Measurements from ENCODE around the gene SPECC1L. TPM values are rescaled to one million over a fixed set of nuclear protein-coding genes. Genes with fewer than 3 reads are reported as not detected.
"Not testable (repeated sequence)": the region's sequence is repeated elsewhere in the genome, so short reads cannot be mapped to it uniquely, and the experiment has no call there.

SPECC1L gene
- total and polyA plus RNA-seq, 2 of the 8 experiments (the other 6 are each of a cell fraction or from before 2014, with no cell fraction given) = 15.7 to 61.6 TPM

- H3K4me3 ChIP-seq (ENCODE audit: extremely low read depth in 1 of 4, insufficient read depth in 2 of 4, low read depth in 3 of 4, low read length in 4 of 4); H3K56ac ChIP-seq (replicated peaks; ENCODE audit: insufficient read length, low read depth, low read length); H4K20me1 ChIP-seq (replicated peaks in 1 of 2; ENCODE audit: control insufficient read depth in 1 of 2, insufficient read depth in 2 of 2, low read length in 2 of 2); POLR2A ChIA-PET (ENCODE audit: partially characterized antibody); H2AFZ ChIP-seq (ENCODE audit: low read length); H2BK12ac ChIP-seq (ENCODE audit: low read depth, low read length); H2BK5ac ChIP-seq (ENCODE audit: low read depth, low read length); H3K79me2 ChIP-seq (ENCODE audit: control insufficient read depth in 1 of 2, insufficient read depth in 2 of 2, low read length in 2 of 2); H3K36me3 ChIP-seq (ENCODE audit: control insufficient read depth in 2 of 4, insufficient read depth in 4 of 4, low read length in 3 of 4); H2BK120ac ChIP-seq (replicated peaks; ENCODE audit: low read depth, low read length); H4K5ac ChIP-seq (ENCODE audit: insufficient read length, low read depth, low read length); H3K9me3 ChIP-seq (ENCODE audit: insufficient read depth in 2 of 2, low read depth in 1 of 2, low read length in 1 of 2); H3K27me3 ChIP-seq (replicated peaks in 1 of 4; ENCODE audit: control insufficient read depth in 3 of 4, extremely low read depth in 1 of 4, insufficient read depth in 3 of 4, low read length in 3 of 4); H3K27ac ChIP-seq (ENCODE audit: low read depth, low read length); H3K4me1 ChIP-seq (replicated peaks in 1 of 4; ENCODE audit: control insufficient read depth in 3 of 4, insufficient read depth in 4 of 4, low read length in 3 of 4); CTCF ChIA-PET (ENCODE audit: partially characterized antibody); FAIRE-seq; H4K91ac ChIP-seq (replicated peaks; ENCODE audit: insufficient read length, low read length); H3K18ac ChIP-seq (ENCODE audit: extremely low read depth, low read length); H2AK5ac ChIP-seq (ENCODE audit: low read depth, low read length); H2BK20ac ChIP-seq (ENCODE audit: low read length); H3K23me2 ChIP-seq (ENCODE audit: low read depth, low read length); H3K4me2 ChIP-seq (ENCODE audit: insufficient read depth in 1 of 2, low read depth in 2 of 2, low read length in 2 of 2); H3K9ac ChIP-seq (replicated peaks in 1 of 4; ENCODE audit: extremely low read depth in 1 of 4, low read depth in 3 of 4, low read length in 3 of 4); H4K8ac ChIP-seq (ENCODE audit: extremely low read depth, insufficient read depth, low read length); H3K4ac ChIP-seq (replicated peaks; ENCODE audit: insufficient read length, low read depth, low read length); DNase-seq (ENCODE audit: low read depth in 1 of 2, low spot score in 2 of 2); H3K14ac ChIP-seq (ENCODE audit: insufficient read length); H2BK15ac ChIP-seq (ENCODE audit: low read length); H3K79me1 ChIP-seq (ENCODE audit: low read depth, low read length); H3K23ac ChIP-seq (ENCODE audit: insufficient read length): not testable (repeated sequence)
- WGBS, 2 experiments (ENCODE audit: extremely low coverage in 1 of 2, insufficient coverage in 1 of 2, insufficient read length in 1 of 2, insufficient replicate concordance in 2 of 2, low coverage in 1 of 2, low lambda C conversion rate in 2 of 2, missing lambda C conversion rate in 1 of 2) = 91% methylated on average over 18 of the region's 18 CpGs; no CpG with 5 or more reads in 1 of the 2 experiments
Measured at GRCh38 chr22:24262185-24262749, 8.4 kb upstream of the SPECC1L start.

- H3K4me1 ChIP-seq (replicated peaks in 1 of 4; ENCODE audit: control insufficient read depth in 3 of 4, insufficient read depth in 4 of 4, low read length in 3 of 4); H2AFZ ChIP-seq (ENCODE audit: low read length); CTCF ChIA-PET (ENCODE audit: partially characterized antibody); H3K18ac ChIP-seq (ENCODE audit: extremely low read depth, low read length); H3K9me3 ChIP-seq (ENCODE audit: insufficient read depth in 2 of 2, low read depth in 1 of 2, low read length in 1 of 2); H2AK5ac ChIP-seq (ENCODE audit: low read depth, low read length); H3K23me2 ChIP-seq (ENCODE audit: low read depth, low read length); H3K4me3 ChIP-seq (ENCODE audit: extremely low read depth in 1 of 4, insufficient read depth in 2 of 4, low read depth in 3 of 4, low read length in 4 of 4); H2BK5ac ChIP-seq (ENCODE audit: low read depth, low read length); H4K91ac ChIP-seq (replicated peaks; ENCODE audit: insufficient read length, low read length); H4K5ac ChIP-seq (ENCODE audit: insufficient read length, low read depth, low read length); H2BK20ac ChIP-seq (ENCODE audit: low read length); DNase-seq (ENCODE audit: low read depth in 1 of 2, low spot score in 2 of 2); H3K36me3 ChIP-seq (ENCODE audit: control insufficient read depth in 2 of 4, insufficient read depth in 4 of 4, low read length in 3 of 4); H2BK12ac ChIP-seq (ENCODE audit: low read depth, low read length); H3K27me3 ChIP-seq (replicated peaks in 1 of 4; ENCODE audit: control insufficient read depth in 3 of 4, extremely low read depth in 1 of 4, insufficient read depth in 3 of 4, low read length in 3 of 4); H4K20me1 ChIP-seq (replicated peaks in 1 of 2; ENCODE audit: control insufficient read depth in 1 of 2, insufficient read depth in 2 of 2, low read length in 2 of 2); H2BK120ac ChIP-seq (replicated peaks; ENCODE audit: low read depth, low read length); H3K27ac ChIP-seq (ENCODE audit: low read depth, low read length); H3K23ac ChIP-seq (ENCODE audit: insufficient read length); H3K79me2 ChIP-seq (ENCODE audit: control insufficient read depth in 1 of 2, insufficient read depth in 2 of 2, low read length in 2 of 2); H4K8ac ChIP-seq (ENCODE audit: extremely low read depth, insufficient read depth, low read length); H2BK15ac ChIP-seq (ENCODE audit: low read length); FAIRE-seq; H3K56ac ChIP-seq (replicated peaks; ENCODE audit: insufficient read length, low read depth, low read length); H3K79me1 ChIP-seq (ENCODE audit: low read depth, low read length); H3K4me2 ChIP-seq (ENCODE audit: insufficient read depth in 1 of 2, low read depth in 2 of 2, low read length in 2 of 2); H3K4ac ChIP-seq (replicated peaks; ENCODE audit: insufficient read length, low read depth, low read length); POLR2A ChIA-PET (ENCODE audit: partially characterized antibody); H3K9ac ChIP-seq (replicated peaks in 1 of 4; ENCODE audit: extremely low read depth in 1 of 4, low read depth in 3 of 4, low read length in 3 of 4); H3K14ac ChIP-seq (ENCODE audit: insufficient read length): not testable (repeated sequence)
- WGBS, 2 experiments (ENCODE audit: extremely low coverage in 1 of 2, insufficient coverage in 1 of 2, insufficient read length in 1 of 2, insufficient replicate concordance in 2 of 2, low coverage in 1 of 2, low lambda C conversion rate in 2 of 2, missing lambda C conversion rate in 1 of 2) = 96% methylated on average over 10 of the region's 19 CpGs; no CpG with 5 or more reads in 1 of the 2 experiments
Measured at GRCh38 chr22:24263479-24263878, 7.2 kb upstream of the SPECC1L start.
